HG02938 (cell line): Measurements from ENCODE around the gene DNAH6.

Source experiments
- ATAC-seq: cut with Tn5 transposase; IDR thresholded peaks from one replicate; pipeline ENCODE4 v1.9.1; 2021; ENCODE audit warnings: mild to moderate bottlenecking, moderate library complexity; ENCODE audit not compliant: unreplicated experiment

DNAH6 gene

GRCh38 chr2:84793641-84794040, 277.3 kb downstream of the DNAH6 start:
- no peak for ATAC-seq

GRCh38 chr2:84796798-84797197, 280.5 kb downstream of the DNAH6 start:
- ATAC-seq, result no peak

- ATAC-seq, result no peak
Observed at GRCh38 chr2:84797271-84797670, 281.0 kb downstream of the DNAH6 start.

GRCh38 chr2:84799772-84800171, 283.5 kb downstream of the DNAH6 start:
- ATAC-seq, result no peak

GRCh38 chr2:84800194-84800805, 284.0 kb downstream of the DNAH6 start:
- ATAC-seq, result peak; percentile 76

- no peak for ATAC-seq
Observed at GRCh38 chr2:84801811-84802210, 285.5 kb downstream of the DNAH6 start.

GRCh38 chr2:84805250-84805958, 289.1 kb downstream of the DNAH6 start:
- ATAC-seq, result no peak

- ATAC-seq, result no peak
Observed at GRCh38 chr2:84807063-84807485, 290.8 kb downstream of the DNAH6 start.

- no peak for ATAC-seq
Observed at GRCh38 chr2:84808279-84808678, 292.0 kb downstream of the DNAH6 start.

- ATAC-seq, result no peak
Observed at GRCh38 chr2:84811839-84812431, 295.6 kb downstream of the DNAH6 start.

GRCh38 chr2:84815146-84815545, 298.8 kb downstream of the DNAH6 start:
- no peak for ATAC-seq

- ATAC-seq, result peak; percentile 72
Observed at GRCh38 chr2:84816426-84817026, 300.2 kb downstream of the DNAH6 start.

GRCh38 chr2:84817239-84817655, 300.9 kb downstream of the DNAH6 start:
- ATAC-seq, result peak; percentile 94

- ATAC-seq, result no peak
Observed at GRCh38 chr2:84821806-84822205, 305.5 kb downstream of the DNAH6 start.

GRCh38 chr2:84823229-84823628, 306.9 kb downstream of the DNAH6 start:
- no peak for ATAC-seq

- no peak for ATAC-seq
Observed at GRCh38 chr2:84823788-84824187, 307.5 kb downstream of the DNAH6 start.

GRCh38 chr2:84827978-84828575, 311.8 kb downstream of the DNAH6 start:
- no peak for ATAC-seq

- ATAC-seq, result no peak
Observed at GRCh38 chr2:84829693-84830092, 313.4 kb downstream of the DNAH6 start.

- no peak for ATAC-seq
Observed at GRCh38 chr2:84830095-84830494, 313.8 kb downstream of the DNAH6 start.

- no peak for ATAC-seq
Observed at GRCh38 chr2:84830758-84831500, 314.6 kb downstream of the DNAH6 start.
